Upper lobe of right lung (tissue), 1 donor: Measurements from ENCODE around the gene AGTR1. TPM values are rescaled to one million over a fixed set of nuclear protein-coding genes. Genes with fewer than 3 reads are reported as not detected.
A peak's percentile ranks its signal among the peaks of the same experiment; 100 is the strongest.

Experiments used
- ATAC-seq: fragments of 200-7000 bp; cut with Tn5 transposase; one replicate; pipeline ENCODE4 v1.9.1; 2020; ENCODE audit warnings: mild to moderate bottlenecking, moderate library complexity
- DNase-seq: peaks from one replicate; pipeline ENCODE4 v3.0.0-alpha.2; 2020
- H3K27ac ChIP-seq: fragments of 200-600 bp; one replicate; pipeline ENCODE4 v1.8.0; 2022
- H3K27me3 ChIP-seq: fragments of 200-600 bp; one replicate; pipeline ENCODE4 v1.8.0; 2022; ENCODE audit warnings: mild to moderate bottlenecking
- H3K36me3 ChIP-seq: fragments of 200-600 bp; one replicate; pipeline ENCODE4 v1.8.0; 2022
- H3K4me1 ChIP-seq: fragments of 200-600 bp; one replicate; pipeline ENCODE4 v1.8.0; 2022
- H3K4me3 ChIP-seq: fragments of 200-600 bp; one replicate; pipeline ENCODE4 v1.8.0; 2022; ENCODE audit warnings: mild to moderate bottlenecking
- H3K9me3 ChIP-seq: fragments of 200-600 bp; one replicate; pipeline ENCODE4 v1.8.0; 2022
- intact Hi-C: fragments of 100-400 bp; cut with DNase I; formaldehyde crosslinking; loops from one replicate; pipeline ENCODE4 v1.11.0; 2022
- total RNA-seq: library from RNA; stranded (reverse); fragmentation: NEBNext Ultra II Directional; extraction: Animal tissue kit (Norgen Biotek cat#: 25700); gene quantifications from one replicate; pipeline ENCODE4 v1.2.1, GENCODE V29; 2021
- TF ChIP-seq, protein P1 (sequence below): fragments of 200-600 bp; IDR thresholded peaks from one replicate; pipeline ENCODE4 v1.8.0; 2022; ENCODE audit warnings: antibody characterized with exemption
- donor health status: DM: no; HTN: yes; CAD: no; lungs with severe emphysema.

The AGTR1 gene
- total RNA-seq, 1 donor from 2014 or later: 7.8 TPM

DNA sequence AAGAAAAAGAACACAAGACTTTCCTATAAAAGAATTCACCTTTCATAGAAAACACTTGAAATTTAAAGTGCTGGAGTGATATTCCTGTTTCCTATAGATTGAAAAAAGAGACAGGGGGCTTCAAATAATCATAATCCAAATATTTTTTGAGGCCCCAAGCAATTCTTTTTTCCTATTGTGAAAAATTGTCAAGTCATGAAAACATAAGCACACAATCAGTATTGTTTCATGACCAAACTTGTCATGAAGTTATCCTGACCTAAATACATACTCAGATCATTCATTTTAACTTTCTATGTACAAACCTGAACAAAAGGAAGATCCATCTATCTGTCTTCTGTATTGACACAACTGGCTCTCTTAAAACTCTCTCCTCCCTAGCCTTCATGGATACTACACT, 57.9 kb downstream of the AGTR1 start:
- no peaks in the 10 kb centered on the region for H3K27me3 ChIP-seq
- no peaks in the 10 kb centered on the region for H3K4me1 ChIP-seq
- no peak for ATAC-seq
- H3K27ac ChIP-seq: no peak overlapping the region
- no peaks in the 10 kb centered on the region for H3K9me3 ChIP-seq
- no peak overlapping the region for H3K4me3 ChIP-seq
- intact Hi-C loops: no loop called here
- TF ChIP-seq, protein P1, sequence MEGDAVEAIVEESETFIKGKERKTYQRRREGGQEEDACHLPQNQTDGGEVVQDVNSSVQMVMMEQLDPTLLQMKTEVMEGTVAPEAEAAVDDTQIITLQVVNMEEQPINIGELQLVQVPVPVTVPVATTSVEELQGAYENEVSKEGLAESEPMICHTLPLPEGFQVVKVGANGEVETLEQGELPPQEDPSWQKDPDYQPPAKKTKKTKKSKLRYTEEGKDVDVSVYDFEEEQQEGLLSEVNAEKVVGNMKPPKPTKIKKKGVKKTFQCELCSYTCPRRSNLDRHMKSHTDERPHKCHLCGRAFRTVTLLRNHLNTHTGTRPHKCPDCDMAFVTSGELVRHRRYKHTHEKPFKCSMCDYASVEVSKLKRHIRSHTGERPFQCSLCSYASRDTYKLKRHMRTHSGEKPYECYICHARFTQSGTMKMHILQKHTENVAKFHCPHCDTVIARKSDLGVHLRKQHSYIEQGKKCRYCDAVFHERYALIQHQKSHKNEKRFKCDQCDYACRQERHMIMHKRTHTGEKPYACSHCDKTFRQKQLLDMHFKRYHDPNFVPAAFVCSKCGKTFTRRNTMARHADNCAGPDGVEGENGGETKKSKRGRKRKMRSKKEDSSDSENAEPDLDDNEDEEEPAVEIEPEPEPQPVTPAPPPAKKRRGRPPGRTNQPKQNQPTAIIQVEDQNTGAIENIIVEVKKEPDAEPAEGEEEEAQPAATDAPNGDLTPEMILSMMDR: no peak
- H3K36me3 ChIP-seq: no peaks in the 10 kb centered on the region
- DNase-seq: no peak

DNA sequence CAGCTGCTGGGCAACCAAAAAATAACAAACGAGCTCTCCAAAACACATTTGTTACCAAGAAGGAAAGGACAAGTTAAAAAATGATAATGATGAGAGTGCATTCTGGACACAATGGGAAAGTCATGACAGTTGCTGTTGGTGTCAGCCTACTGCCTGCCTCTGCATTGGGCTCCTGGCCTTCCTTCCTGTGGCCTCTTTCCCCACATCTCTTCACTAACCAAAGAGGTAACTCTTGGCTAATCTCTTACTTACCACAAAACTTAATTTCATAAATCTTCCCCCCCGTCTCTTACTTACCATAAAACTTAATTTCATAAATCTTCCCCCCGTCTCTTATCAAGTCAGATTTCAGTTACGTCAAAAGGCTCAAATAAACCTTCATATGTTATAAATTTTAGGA, 58.6 kb downstream of the AGTR1 start:
- DNase-seq: no peak
- Histone ChIP-seq H3K9me3 (no peaks in the 10 kb centered on the region), H3K27me3 (no peaks in the 10 kb centered on the region), H3K27ac (no peak overlapping the region), H3K4me1 (no peaks in the 10 kb centered on the region), H3K4me3 (no peak overlapping the region), H3K36me3 (no peaks in the 10 kb centered on the region)
- intact Hi-C loops: no loop called here
- TF ChIP-seq, protein P1: no peak
- ATAC-seq: no peak

DNA sequence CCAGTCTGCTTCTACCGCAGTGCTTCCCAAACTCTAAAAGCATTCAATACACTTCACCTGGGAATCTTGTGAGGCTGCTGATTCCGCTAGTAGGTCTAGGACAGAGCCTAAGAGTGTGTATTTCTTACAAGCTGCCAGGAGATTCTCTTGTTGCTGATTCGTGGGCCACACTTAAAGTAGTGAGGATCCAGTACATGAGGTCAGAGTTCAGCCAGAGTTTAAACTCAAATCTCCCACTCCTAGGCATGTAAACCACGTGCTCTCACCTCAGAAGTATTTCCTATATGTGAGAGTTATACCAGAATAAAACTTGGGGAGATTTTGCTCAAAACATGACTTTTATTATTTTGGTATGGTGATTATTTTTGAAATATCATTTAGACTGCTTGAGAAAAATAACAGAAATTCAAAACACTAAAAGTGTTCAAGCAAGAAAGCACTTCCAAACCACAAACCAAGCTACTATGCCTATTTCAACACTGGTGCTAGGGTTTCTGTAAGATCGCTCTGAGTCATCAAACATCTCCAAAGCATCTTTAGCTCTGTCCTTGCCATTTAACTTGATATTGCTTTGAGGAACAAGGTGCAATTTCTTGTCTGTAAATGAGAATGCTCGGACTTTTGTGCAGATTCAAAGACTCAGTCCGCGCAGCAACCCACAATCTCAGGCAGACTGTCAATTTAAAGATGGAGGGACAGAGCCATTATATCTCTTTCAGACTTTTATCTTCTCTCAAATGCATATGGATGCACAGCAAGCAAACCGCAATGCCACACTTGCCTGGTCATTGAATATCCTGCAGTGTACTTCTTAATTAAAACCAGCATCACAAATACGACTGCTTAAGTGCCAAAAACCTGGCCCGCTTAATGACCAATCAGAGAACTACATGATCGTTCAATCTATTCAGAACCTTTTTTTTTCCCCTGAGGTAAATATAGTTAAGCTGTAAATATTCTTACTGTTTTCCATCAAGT, 59.8 kb downstream of the AGTR1 start:
- Histone ChIP-seq H3K27ac (no peak overlapping the region), H3K4me1 (no peaks in the 10 kb centered on the region), H3K27me3 (no peaks in the 10 kb centered on the region), H3K4me3 (no peak overlapping the region), H3K9me3 (no peaks in the 10 kb centered on the region), H3K36me3 (no peaks in the 10 kb centered on the region)
- ATAC-seq (peak; percentile 37), DNase-seq (no peak)
- TF ChIP-seq, protein P1: no peak
- intact Hi-C loops: no loop called here

DNA sequence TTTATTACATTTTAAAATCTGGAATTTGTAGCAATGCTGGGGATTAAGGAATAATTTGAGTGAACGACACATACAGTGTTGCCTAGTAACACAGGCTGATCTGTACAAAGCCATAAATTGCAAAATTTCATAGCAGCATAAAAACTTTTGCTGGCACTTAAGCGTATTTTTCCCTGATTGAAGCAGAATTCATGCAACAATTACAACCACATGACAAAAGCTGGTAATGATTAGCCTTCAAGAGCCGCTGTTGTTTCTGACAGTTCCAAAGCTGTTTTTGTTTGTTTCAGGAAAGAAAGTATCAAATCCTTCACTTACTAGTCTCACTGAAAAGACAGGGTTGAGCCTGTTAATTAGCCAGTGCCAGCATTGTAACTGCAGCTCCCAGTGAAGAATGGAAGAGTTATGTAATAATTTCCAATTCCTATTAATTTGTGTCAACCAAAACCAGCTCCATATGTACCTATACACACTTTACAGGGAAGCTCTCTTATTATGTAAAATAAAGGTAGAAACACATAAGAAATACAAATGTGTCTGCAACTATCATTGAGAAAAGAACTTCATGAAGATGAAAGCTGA, 60.7 kb downstream of the AGTR1 start:
- DNase-seq (no peak), ATAC-seq (no peak)
- Histone ChIP-seq H3K36me3 (no peaks in the 10 kb centered on the region), H3K27me3 (no peaks in the 10 kb centered on the region), H3K9me3 (no peaks in the 10 kb centered on the region), H3K4me1 (no peaks in the 10 kb centered on the region), H3K27ac (no peak overlapping the region), H3K4me3 (no peak overlapping the region)
- intact Hi-C loops: no loop called here
- TF ChIP-seq, protein P1: no peak

DNA sequence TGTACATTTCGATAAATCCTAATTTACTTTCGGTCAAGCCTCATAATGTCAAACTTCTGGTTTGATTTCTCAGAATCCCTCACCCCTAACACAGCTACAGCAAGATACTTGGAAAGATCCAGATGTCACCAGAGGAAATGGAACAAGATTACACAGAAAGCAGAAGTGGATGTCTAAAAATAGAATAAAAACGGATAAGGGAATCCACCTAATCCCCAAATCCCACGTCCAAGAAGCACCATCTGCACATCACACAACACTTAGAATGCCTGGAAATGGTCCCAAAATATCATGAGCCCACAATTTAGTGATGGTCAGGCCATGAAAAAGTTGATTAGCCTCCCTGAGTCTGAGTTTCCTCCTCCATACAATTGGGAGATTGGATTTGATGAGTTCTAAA, 61.7 kb downstream of the AGTR1 start:
- intact Hi-C loops: no loop called here
- Histone ChIP-seq H3K9me3 (no peaks in the 10 kb centered on the region), H3K36me3 (no peaks in the 10 kb centered on the region), H3K27me3 (no peaks in the 10 kb centered on the region), H3K4me1 (no peaks in the 10 kb centered on the region), H3K4me3 (no peak overlapping the region), H3K27ac (no peak overlapping the region)
- no peak for DNase-seq
- ATAC-seq: no peak
- TF ChIP-seq, protein P1: no peak
